HCT116 (cell line): ENCODE data around the gene ZNF148. TPM values are rescaled to one million over a fixed set of nuclear protein-coding genes. Genes with fewer than 3 reads are reported as not detected.

Experiments used
- ATAC-seq: fragments of 200-7000 bp; cut with Tn5 transposase; 2 replicates; pipeline ENCODE4 v1.9.1; 2020; ENCODE audit warnings: mild to moderate bottlenecking, moderate library complexity
- BruUV-seq: library from RNA; stranded (reverse); fragments of 400-500 nt; replicated peaks from 2 replicates; lab custom pipeline; 2021; lab: Mats Ljungman, UMichigan
- CTCF ChIA-PET: fragments of 300-600 bp; sonication (Branson Sonifier 250); formaldehyde crosslinking; loops from one replicate; lab custom pipeline; 2021; ENCODE audit warnings: antibody characterized with exemption; lab: Charles Lee
- POLR2A ChIA-PET: fragments of 300-600, 350-600 bp; sonication (Branson Sonifier 250); formaldehyde crosslinking; loops from one replicate; lab custom pipeline; 2021; ENCODE audit warnings: antibody characterized with exemption; lab: Charles Lee
- RAD21 ChIA-PET, 2 experiments: fragments of 300-600 bp; sonication (Branson Sonifier 250); formaldehyde crosslinking; loops; one replicate each; lab custom pipeline; 2023; ENCODE audit warnings: low total read pairs in 2 of 2; ENCODE audit not compliant: uncharacterized antibody in 2 of 2, unreplicated experiment in 2 of 2, low non-redundant PET in 1 of 2; lab: Charles Lee
- DNase-seq: peaks from one replicate; pipeline ENCODE4 v3.0.0-alpha.2; 2010; ENCODE audit warnings: low read depth, low spot score
- H2AFZ ChIP-seq: fragments of 200-600 bp; shearing (Covaris generic), sonication (generic); 2 replicates; pipeline ENCODE4 v1.6.1; 2017; ENCODE audit warnings: low read depth, mixed run types, mixed read lengths, antibody characterized with exemption, low read length; ENCODE audit not compliant: poor library complexity, severe bottlenecking
- H3K27ac ChIP-seq: 2 replicates; pipeline ENCODE4 v1.5.1; 2012; ENCODE audit warnings: low read depth, low read length
- H3K27me3 ChIP-seq: fragments of 200-600 bp; sonication (generic); 2 replicates; pipeline ENCODE4 v1.6.1; 2016; ENCODE audit warnings: mixed run types, low read length, mixed read lengths; ENCODE audit not compliant: insufficient read depth
- H3K36me3 ChIP-seq, 2 experiments: fragments of 200-500 bp in 1 of 2; fragments of 200-600 bp in 1 of 2; sonication (Bioruptor generic) in 1 of 2; sonication (generic) in 1 of 2; 2 replicates each; pipeline versions ENCODE4 v1.5.1 to v1.6.1; 2014 to 2016; ENCODE audit warnings: low read length in 2 of 2, inconsistent platforms in 1 of 2, mixed read lengths in 1 of 2, mixed run types in 1 of 2; ENCODE audit not compliant: insufficient read depth in 2 of 2, control insufficient read depth in 1 of 2
- H3K4me1 ChIP-seq, 2 experiments: fragments of 200-600 bp in 1 of 2; sonication (generic) in 1 of 2; 2 replicates each; pipeline versions ENCODE4 v1.5.1 to v1.6.1; 2012 to 2017; ENCODE audit warnings: low read length in 2 of 2, inconsistent platforms in 1 of 2, mild to moderate bottlenecking in 1 of 2, mixed read lengths in 1 of 2, mixed run types in 1 of 2, moderate library complexity in 1 of 2; ENCODE audit not compliant: insufficient read depth in 2 of 2, control insufficient read depth in 1 of 2
- H3K4me2 ChIP-seq: fragments of 200-600 bp; sonication (generic); 2 replicates; pipeline ENCODE4 v1.6.1; 2017; ENCODE audit warnings: mixed run types, low read length, mixed read lengths
- H3K4me3 ChIP-seq, 2 experiments: fragments of 200-600 bp in 1 of 2; sonication (generic) in 1 of 2; replicated peaks in 1 of 2; 2 replicates each; pipeline ENCODE4 v1.5.1; 2011 to 2016; ENCODE audit warnings: low read length in 2 of 2, control low read depth in 1 of 2, low read depth in 1 of 2, mild to moderate bottlenecking in 1 of 2, mixed read lengths in 1 of 2, mixed run types in 1 of 2
- H3K79me2 ChIP-seq: fragments of 200-600 bp; sonication (generic); 2 replicates; pipeline ENCODE4 v1.6.1; 2017; ENCODE audit warnings: mild to moderate bottlenecking, mixed run types, low read length, moderate library complexity, mixed read lengths; ENCODE audit not compliant: insufficient read depth
- H3K9ac ChIP-seq: fragments of 200-600 bp; sonication (generic); 2 replicates; pipeline ENCODE4 v1.6.1; 2016; ENCODE audit warnings: low read length, mixed read lengths
- H3K9me2 ChIP-seq: fragments of 200-600 bp; sonication (generic), shearing (Covaris generic); 2 replicates; pipeline ENCODE4 v1.6.1; 2017; ENCODE audit warnings: mixed run types, mild to moderate bottlenecking, moderate library complexity; ENCODE audit not compliant: insufficient read depth
- H3K9me3 ChIP-seq, 2 experiments: fragments of 200-500 bp in 1 of 2; fragments of 200-600 bp in 1 of 2; sonication (Bioruptor generic) in 1 of 2; sonication (generic) in 1 of 2; 2 replicates each; pipeline ENCODE4 v1.6.1; 2014 to 2017; ENCODE audit warnings: low read length in 2 of 2, mixed read lengths in 2 of 2, inconsistent platforms in 1 of 2, low read depth in 1 of 2, mild to moderate bottlenecking in 1 of 2, mixed run types in 1 of 2, moderate library complexity in 1 of 2; ENCODE audit not compliant: control insufficient read depth in 1 of 2, insufficient read depth in 1 of 2
- H4K20me1 ChIP-seq: fragments of 200-600 bp; sonication (generic), shearing (Covaris generic); 2 replicates; pipeline ENCODE4 v1.6.1; 2017; ENCODE audit warnings: mixed run types, mild to moderate bottlenecking, moderate library complexity; ENCODE audit not compliant: insufficient read depth
- CEBPB ChIP-seq: IDR thresholded peaks from 2 replicates; pipeline ENCODE4 v1.6.1; 2012; ENCODE audit warnings: low read depth
- ELF1 ChIP-seq: IDR thresholded peaks from 2 replicates; pipeline ENCODE4 v1.6.1; 2012; ENCODE audit warnings: low read depth, borderline replicate concordance
- EZH2 ChIP-seq: fragments of 200-600 bp; sonication (generic); IDR thresholded peaks from 2 replicates; pipeline ENCODE4 v1.6.1; 2017; ENCODE audit warnings: antibody characterized with exemption, mixed run types
- EZH2phosphoT487 ChIP-seq: fragments of 200-600 bp; IDR thresholded peaks from 2 replicates; pipeline ENCODE4 v1.6.1; 2018; ENCODE audit warnings: antibody characterized with exemption, borderline replicate concordance
- FOSL1 ChIP-seq: IDR thresholded peaks from 2 replicates; pipeline ENCODE4 v1.6.1; 2012; ENCODE audit warnings: low read depth
- POLR2A ChIP-seq: IDR thresholded peaks from 2 replicates; pipeline ENCODE4 v1.7.0; 2011; ENCODE audit warnings: borderline replicate concordance; ENCODE audit not compliant: insufficient read depth, insufficient read length; ENCODE audit errors: extremely low read depth
- POLR2AphosphoS5 ChIP-seq: IDR thresholded peaks from 2 replicates; pipeline ENCODE4 v1.6.1; 2011; ENCODE audit warnings: mild to moderate bottlenecking, low read depth, low read length, moderate library complexity
- RAD21 ChIP-seq: IDR thresholded peaks from 2 replicates; pipeline ENCODE4 v1.6.1; 2012; ENCODE audit warnings: low read depth, mild to moderate bottlenecking
- REST ChIP-seq: IDR thresholded peaks from 2 replicates; pipeline ENCODE4 v1.6.1; 2012; ENCODE audit warnings: low read depth
- SIN3A ChIP-seq: IDR thresholded peaks from 2 replicates; pipeline ENCODE4 v1.6.1; 2012; ENCODE audit warnings: low read depth
- SRF ChIP-seq: IDR thresholded peaks from 2 replicates; pipeline ENCODE4 v1.6.1; 2012; ENCODE audit warnings: low read depth
- TCF7L2 ChIP-seq: IDR thresholded peaks from 2 replicates; pipeline ENCODE4 v1.7.0; 2011; ENCODE audit warnings: borderline replicate concordance, inconsistent platforms; ENCODE audit not compliant: insufficient read depth, insufficient read length; ENCODE audit errors: extremely low read depth
- YY1 ChIP-seq: IDR thresholded peaks from 2 replicates; pipeline ENCODE4 v1.6.1; 2011; ENCODE audit warnings: low read length, low read depth, moderate library complexity, mild to moderate bottlenecking; ENCODE audit not compliant: insufficient replicate concordance; ENCODE audit errors: extremely low read depth
- ZNF274 ChIP-seq: fragments of 200-500 bp; sonication (Bioruptor generic); IDR thresholded peaks from 2 replicates; pipeline ENCODE4 v1.6.1; 2014; ENCODE audit warnings: mild to moderate bottlenecking, low read depth, low read length, inconsistent platforms
- intact Hi-C: fragments of 100-400 bp; cut with micrococcal nuclease; formaldehyde crosslinking; loops from 2 replicates; pipeline ENCODE4 v1.10.0; 2022
- total RNA-seq: library from RNA; stranded (reverse); gene quantifications from one replicate; pipeline ENCODE4 v1.2.1, GENCODE V29; 2021; ENCODE audit not compliant: unreplicated experiment
- TF ChIP-seq, protein P1 (sequence below): IDR thresholded peaks from 2 replicates; pipeline ENCODE4 v1.6.1; 2011; ENCODE audit warnings: mild to moderate bottlenecking, low read length, moderate library complexity; ENCODE audit not compliant: insufficient replicate concordance; ENCODE audit errors: extremely low read depth
- TF ChIP-seq, protein P2 (sequence below), 3 experiments: fragments of 200-600 bp in 1 of 3; sonication (generic) in 1 of 3; IDR thresholded peaks in 2 of 3; conservative IDR thresholded peaks in 1 of 3; 2 replicates each; pipeline ENCODE4 v1.5.1; 2012 to 2017; ENCODE audit warnings: low read depth in 2 of 3, low read length in 2 of 3, antibody characterized with exemption in 1 of 3, borderline replicate concordance in 1 of 3, control low read depth in 1 of 3, mild to moderate bottlenecking in 1 of 3, mixed read lengths in 1 of 3, mixed run types in 1 of 3, moderate library complexity in 1 of 3; ENCODE audit not compliant: insufficient read depth in 1 of 3

The ZNF148 gene
- total RNA-seq, 1 experiment from 2014 or later, result 35.0 TPM

DNA sequence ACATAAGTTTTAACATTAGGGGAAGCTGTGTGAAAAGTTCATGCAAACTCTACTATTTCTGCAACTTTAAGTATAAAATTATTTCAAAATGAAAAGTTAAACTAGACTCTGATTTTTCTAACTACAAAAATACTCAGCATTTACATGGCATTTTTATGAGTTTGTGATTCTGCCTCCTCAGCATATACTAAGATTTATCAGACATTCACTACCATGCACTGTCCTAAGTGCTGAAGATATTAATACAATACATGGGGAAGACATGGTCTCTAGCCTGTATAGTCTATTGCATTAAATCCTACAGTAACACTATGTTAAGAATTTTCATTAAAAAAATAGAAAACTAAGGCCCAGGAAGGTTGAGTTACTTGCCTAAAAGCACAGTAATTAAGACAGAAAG lies 80.7 kb downstream of the ZNF148 start:
- Histone ChIP-seq H3K79me2 (peaks cover 50% of the 10 kb centered on the region), H3K4me3 (no peak overlapping the region), H3K27ac (no peak overlapping the region), H3K36me3 (no peaks in the 10 kb centered on the region), H3K9me3 (no peaks in the 10 kb centered on the region), H3K4me1 (no peaks in the 10 kb centered on the region), H2AFZ (no peak overlapping the region), H3K9me2 (no peaks in the 10 kb centered on the region), H3K9ac (no peak overlapping the region), H4K20me1 (0 out of 2 replicates have a peak, but pooled peaks cover 6% of the 10 kb centered on the region), H3K4me2 (no peak overlapping the region), H3K27me3 (no peaks in the 10 kb centered on the region)
- RAD21 ChIA-PET, result no interaction called here
- ATAC-seq, result no peak
- no TSS peak for BruUV-seq
- no peak for DNase-seq
- CTCF ChIA-PET, result no interaction called here
- TF ChIP-seq EZH2phosphoT487 (no peak), POLR2AphosphoS5 (no peak), SIN3A (no peak), REST (no peak), YY1 (no peak), TCF7L2 (no peak), FOSL1 (no peak), SRF (no peak), RAD21 (no peak), ELF1 (no peak), ZNF274 (no peak), POLR2A (no peak), EZH2 (no peak), CEBPB (no peak)
- TF ChIP-seq, protein P1, sequence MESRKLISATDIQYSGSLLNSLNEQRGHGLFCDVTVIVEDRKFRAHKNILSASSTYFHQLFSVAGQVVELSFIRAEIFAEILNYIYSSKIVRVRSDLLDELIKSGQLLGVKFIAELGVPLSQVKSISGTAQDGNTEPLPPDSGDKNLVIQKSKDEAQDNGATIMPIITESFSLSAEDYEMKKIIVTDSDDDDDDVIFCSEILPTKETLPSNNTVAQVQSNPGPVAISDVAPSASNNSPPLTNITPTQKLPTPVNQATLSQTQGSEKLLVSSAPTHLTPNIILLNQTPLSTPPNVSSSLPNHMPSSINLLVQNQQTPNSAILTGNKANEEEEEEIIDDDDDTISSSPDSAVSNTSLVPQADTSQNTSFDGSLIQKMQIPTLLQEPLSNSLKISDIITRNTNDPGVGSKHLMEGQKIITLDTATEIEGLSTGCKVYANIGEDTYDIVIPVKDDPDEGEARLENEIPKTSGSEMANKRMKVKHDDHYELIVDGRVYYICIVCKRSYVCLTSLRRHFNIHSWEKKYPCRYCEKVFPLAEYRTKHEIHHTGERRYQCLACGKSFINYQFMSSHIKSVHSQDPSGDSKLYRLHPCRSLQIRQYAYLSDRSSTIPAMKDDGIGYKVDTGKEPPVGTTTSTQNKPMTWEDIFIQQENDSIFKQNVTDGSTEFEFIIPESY, result no peak
- TF ChIP-seq, protein P2, sequence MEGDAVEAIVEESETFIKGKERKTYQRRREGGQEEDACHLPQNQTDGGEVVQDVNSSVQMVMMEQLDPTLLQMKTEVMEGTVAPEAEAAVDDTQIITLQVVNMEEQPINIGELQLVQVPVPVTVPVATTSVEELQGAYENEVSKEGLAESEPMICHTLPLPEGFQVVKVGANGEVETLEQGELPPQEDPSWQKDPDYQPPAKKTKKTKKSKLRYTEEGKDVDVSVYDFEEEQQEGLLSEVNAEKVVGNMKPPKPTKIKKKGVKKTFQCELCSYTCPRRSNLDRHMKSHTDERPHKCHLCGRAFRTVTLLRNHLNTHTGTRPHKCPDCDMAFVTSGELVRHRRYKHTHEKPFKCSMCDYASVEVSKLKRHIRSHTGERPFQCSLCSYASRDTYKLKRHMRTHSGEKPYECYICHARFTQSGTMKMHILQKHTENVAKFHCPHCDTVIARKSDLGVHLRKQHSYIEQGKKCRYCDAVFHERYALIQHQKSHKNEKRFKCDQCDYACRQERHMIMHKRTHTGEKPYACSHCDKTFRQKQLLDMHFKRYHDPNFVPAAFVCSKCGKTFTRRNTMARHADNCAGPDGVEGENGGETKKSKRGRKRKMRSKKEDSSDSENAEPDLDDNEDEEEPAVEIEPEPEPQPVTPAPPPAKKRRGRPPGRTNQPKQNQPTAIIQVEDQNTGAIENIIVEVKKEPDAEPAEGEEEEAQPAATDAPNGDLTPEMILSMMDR (IDR thresholded peaks at IDR 0.05 in 2 of 3, conservative IDR thresholded peaks at IDR 0.05 in 1 of 3; ENCODE audit: borderline replicate concordance in 1 of 3, insufficient read depth in 1 of 3, low read depth in 2 of 3, low read length in 2 of 3), result no peak
- POLR2A ChIA-PET, result no interaction called here
- intact Hi-C loops, result no loop called here
